Neuronal stem cell (in vitro differentiated cells): Measurements from ENCODE around the gene TIGD7.
A peak's percentile ranks its signal among the peaks of the same experiment; 100 is the strongest.

Source experiments
- DNase-seq: peaks from one replicate; pipeline ENCODE4 v3.0.0-alpha.2; 2013; ENCODE audit warnings: low spot score
- H2AFZ ChIP-seq: one replicate; pipeline ENCODE4 v1.6.1; 2013; ENCODE audit warnings: mild to moderate bottlenecking, low read length, inconsistent platforms
- H2AK5ac ChIP-seq: 2 replicates; pipeline ENCODE4 v1.6.1; 2013; ENCODE audit warnings: low read depth, mild to moderate bottlenecking, inconsistent platforms, low read length, moderate library complexity, mixed read lengths
- H2BK120ac ChIP-seq: 2 replicates; pipeline ENCODE4 v1.6.1; 2013; ENCODE audit warnings: low read depth, mild to moderate bottlenecking, inconsistent platforms, low read length, moderate library complexity, mixed read lengths
- H2BK12ac ChIP-seq: one replicate; pipeline ENCODE4 v1.6.1; 2013; ENCODE audit warnings: low read length, inconsistent platforms
- H2BK15ac ChIP-seq: 2 replicates; pipeline ENCODE4 v1.6.1; 2013; ENCODE audit warnings: mild to moderate bottlenecking, low read length, inconsistent platforms, mixed read lengths
- H2BK5ac ChIP-seq: one replicate; pipeline ENCODE4 v1.6.1; 2013; ENCODE audit warnings: inconsistent platforms, mild to moderate bottlenecking, low read length, moderate library complexity
- H3K14ac ChIP-seq: one replicate; pipeline ENCODE4 v1.6.1; 2013; ENCODE audit warnings: low read length, inconsistent platforms
- H3K18ac ChIP-seq: 2 replicates; pipeline ENCODE4 v1.6.1; 2013; ENCODE audit warnings: low read length, inconsistent platforms
- H3K23ac ChIP-seq: 2 replicates; pipeline ENCODE4 v1.6.1; 2013; ENCODE audit warnings: low read depth, mild to moderate bottlenecking, mixed read lengths, low read length, inconsistent platforms; ENCODE audit not compliant: poor library complexity
- H3K27ac ChIP-seq: replicated peaks from 3 replicates; pipeline ENCODE4 v1.5.1; 2013; ENCODE audit warnings: low read length, inconsistent platforms
- H3K27me3 ChIP-seq, 3 experiments: 2 replicates each; pipeline ENCODE4 v1.6.1; 2013; ENCODE audit warnings: low read length in 3 of 3, mild to moderate bottlenecking in 2 of 3, inconsistent platforms in 1 of 3, low read depth in 1 of 3, mixed read lengths in 1 of 3, moderate library complexity in 1 of 3; ENCODE audit not compliant: control insufficient read depth in 3 of 3, insufficient read depth in 3 of 3
- H3K36me3 ChIP-seq, 2 donors: replicated peaks in 1 of 2; 2 replicates each; pipeline ENCODE4 v1.6.1; 2013; ENCODE audit warnings: low read length in 2 of 2; ENCODE audit not compliant: control insufficient read depth in 2 of 2, insufficient read depth in 2 of 2
- H3K4ac ChIP-seq: 2 replicates; pipeline ENCODE4 v1.6.1; 2013; ENCODE audit warnings: inconsistent platforms, mild to moderate bottlenecking, low read length, moderate library complexity
- H3K4me1 ChIP-seq, 2 donors: 1 replicate in 1 of 2; 2 replicates in 1 of 2; pipeline ENCODE4 v1.6.1; 2013; ENCODE audit warnings: low read length in 2 of 2, low read depth in 1 of 2; ENCODE audit not compliant: control insufficient read depth in 2 of 2, insufficient read depth in 1 of 2
- H3K4me2 ChIP-seq: one replicate; pipeline ENCODE4 v1.6.1; 2013; ENCODE audit warnings: mild to moderate bottlenecking, low read length, inconsistent platforms; ENCODE audit not compliant: insufficient read depth, poor library complexity, severe bottlenecking
- H3K4me3 ChIP-seq, 2 donors: 2 replicates each; pipeline ENCODE4 v1.5.1; 2013; ENCODE audit warnings: low read length in 2 of 2, mild to moderate bottlenecking in 2 of 2, inconsistent platforms in 1 of 2, moderate library complexity in 1 of 2
- H3K79me1 ChIP-seq: one replicate; pipeline ENCODE4 v1.6.1; 2013; ENCODE audit warnings: low read depth, mild to moderate bottlenecking, inconsistent platforms, low read length, moderate library complexity
- H3K9ac ChIP-seq: one replicate; pipeline ENCODE4 v1.6.1; 2013; ENCODE audit warnings: mild to moderate bottlenecking, low read depth, low read length, inconsistent platforms; ENCODE audit not compliant: poor library complexity
- H3K9me3 ChIP-seq, 2 donors: replicated peaks in 1 of 2; 2 replicates each; pipeline versions ENCODE3 to v1.6.1; 2013; ENCODE audit warnings: low read length in 2 of 2, mild to moderate bottlenecking in 2 of 2, inconsistent platforms in 1 of 2, low read depth in 1 of 2, mixed read lengths in 1 of 2, moderate library complexity in 1 of 2; ENCODE audit not compliant: control insufficient read depth in 2 of 2, insufficient read depth in 1 of 2
- H4K8ac ChIP-seq: one replicate; pipeline ENCODE4 v1.6.1; 2013; ENCODE audit warnings: low read depth, mild to moderate bottlenecking, inconsistent platforms, low read length, moderate library complexity
- H4K91ac ChIP-seq: one replicate; pipeline ENCODE4 v1.6.1; 2013; ENCODE audit warnings: low read length, low read depth, mild to moderate bottlenecking, inconsistent platforms; ENCODE audit not compliant: poor library complexity
- WGBS, 2 donors: extraction: QIAGEN DNeasy Blood & Tissue Kit; methylation state at CpG; one replicate each; pipeline ENCODE4 v1.1.7; 2013; ENCODE audit warnings: missing lambda C conversion rate in 2 of 2, mixed read lengths in 1 of 2; ENCODE audit not compliant: insufficient read length in 2 of 2, insufficient replicate concordance in 1 of 2; ENCODE audit errors: extremely low coverage in 2 of 2; 5-methylcytosine and 5-hydroxymethylcytosine counted together

TIGD7 gene

DNA sequence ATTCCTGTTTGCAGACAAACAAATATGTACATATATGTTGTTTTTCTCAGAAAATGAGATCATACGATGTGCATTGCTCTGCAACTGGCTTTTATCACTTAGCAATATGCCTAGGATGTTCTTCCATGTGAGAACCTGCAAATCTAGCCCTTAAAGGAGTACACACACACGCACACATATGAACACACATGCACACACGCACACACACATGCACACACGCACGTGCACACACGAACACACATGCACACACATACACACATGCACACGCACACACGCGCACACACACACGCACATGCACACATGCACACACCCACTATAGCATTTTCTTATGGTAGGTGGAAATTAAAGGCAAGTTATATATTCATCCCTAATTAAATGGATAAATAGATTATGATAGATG lies 42.4 kb upstream of the TIGD7 start:
- Histone ChIP-seq H3K4me2 (no peak overlapping the region), H3K9me3 (peaks cover 0 to 4% of the 10 kb centered on the region in 2 donors), H3K79me1 (no peaks in the 10 kb centered on the region), H2AK5ac (no peak overlapping the region), H4K8ac (no peak overlapping the region), H2BK15ac (no peak overlapping the region), H3K4ac (no peak overlapping the region), H2AFZ (no peak overlapping the region), H3K18ac (no peak overlapping the region), H3K14ac (no peak overlapping the region), H4K91ac (no peak overlapping the region), H3K9ac (no peak overlapping the region), H2BK5ac (no peak overlapping the region), H3K36me3 (no peaks in the 10 kb centered on the region), H3K4me3 (peak overlapping the region in 1 of 2 donors; percentile 75), H3K23ac (no peak overlapping the region), H3K27ac (no peak overlapping the region), H2BK12ac (no peak overlapping the region), H3K27me3 (peaks cover 0 to 4% (median 1%) of the 10 kb centered on the region in 3 experiments), H3K4me1 (no peaks in the 10 kb centered on the region), H2BK120ac (no peak overlapping the region)
- no CpG with 5 or more reads among the region's 10 CpGs for WGBS, 2 donors
- DNase-seq: no peak

DNA sequence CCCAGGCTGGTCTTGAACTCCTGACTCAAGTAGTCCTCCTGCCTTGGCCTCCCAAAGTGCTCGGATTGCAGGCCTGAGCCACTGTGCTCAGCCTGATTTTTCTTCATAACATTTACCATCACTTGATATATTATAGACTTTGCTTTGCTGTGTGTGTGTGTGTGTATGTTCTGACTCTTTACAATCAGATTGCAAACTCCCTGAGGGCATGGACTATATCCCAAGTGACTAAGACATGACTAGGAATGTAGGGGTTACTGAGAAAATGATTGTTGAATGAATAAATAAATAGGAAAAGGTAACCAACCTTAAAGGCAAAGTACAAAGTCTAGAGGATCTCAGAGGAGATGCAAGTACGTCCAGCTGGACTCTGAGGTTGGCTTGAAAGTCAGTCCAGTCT lies 40.8 kb upstream of the TIGD7 start:
- peaks cover 0 to 4% of the 10 kb centered on the region in 2 donors for H3K9me3 ChIP-seq
- H3K4me3 ChIP-seq: no peak overlapping the region
- no peak overlapping the region for H2BK15ac ChIP-seq
- WGBS, 2 donors: no CpG with 5 or more reads among the region's 2 CpGs
- DNase-seq: no peak
- H2BK120ac ChIP-seq: no peak overlapping the region
- no peak overlapping the region for H3K18ac ChIP-seq
- no peak overlapping the region for H3K27ac ChIP-seq
- H4K8ac ChIP-seq: no peak overlapping the region
- H3K23ac ChIP-seq: no peak overlapping the region
- H3K4me2 ChIP-seq: no peak overlapping the region
- no peak overlapping the region for H4K91ac ChIP-seq
- H3K4ac ChIP-seq: no peak overlapping the region
- no peak overlapping the region for H3K9ac ChIP-seq
- no peak overlapping the region for H2AFZ ChIP-seq
- peaks cover 0 to 4% (median 1%) of the 10 kb centered on the region in 3 experiments for H3K27me3 ChIP-seq
- H3K4me1 ChIP-seq: no peaks in the 10 kb centered on the region
- no peaks in the 10 kb centered on the region for H3K36me3 ChIP-seq
- no peaks in the 10 kb centered on the region for H3K79me1 ChIP-seq
- H2BK5ac ChIP-seq: no peak overlapping the region
- no peak overlapping the region for H3K14ac ChIP-seq
- no peak overlapping the region for H2BK12ac ChIP-seq
- no peak overlapping the region for H2AK5ac ChIP-seq

DNA sequence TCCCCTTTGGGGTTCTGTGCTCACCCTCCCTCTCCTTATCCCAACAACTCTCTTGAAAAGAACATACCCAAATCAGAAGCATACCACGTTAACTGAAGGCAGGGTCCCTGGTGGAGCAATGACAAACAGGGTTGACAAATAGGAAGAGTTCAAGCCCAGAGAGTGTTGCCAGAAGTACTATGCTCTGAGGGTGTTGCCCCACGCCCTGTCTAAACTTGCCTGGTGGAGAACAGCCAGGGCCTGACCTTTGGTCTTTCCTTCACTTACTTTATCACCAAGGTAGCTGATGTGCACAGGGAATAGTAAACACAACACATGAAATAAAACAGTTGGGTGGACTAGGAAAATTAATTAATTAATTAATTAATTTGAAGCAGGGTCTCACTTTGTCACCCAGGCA lies 23.4 kb upstream of the TIGD7 start:
- no peak overlapping the region for H4K91ac ChIP-seq
- no peak overlapping the region for H2AFZ ChIP-seq
- H3K27ac ChIP-seq: no peak overlapping the region
- peaks cover 0 to 5% of the 10 kb centered on the region in 2 donors for H3K9me3 ChIP-seq
- H2BK5ac ChIP-seq: no peak overlapping the region
- no peak for DNase-seq
- no peak overlapping the region for H3K4me2 ChIP-seq
- no peak overlapping the region for H3K14ac ChIP-seq
- no peak overlapping the region for H3K9ac ChIP-seq
- H4K8ac ChIP-seq: no peak overlapping the region
- H2BK15ac ChIP-seq: no peak overlapping the region
- no peak overlapping the region for H3K18ac ChIP-seq
- no peak overlapping the region for H3K4me3 ChIP-seq
- H3K36me3 ChIP-seq: no peaks in the 10 kb centered on the region
- WGBS, 2 donors: no CpG with 5 or more reads among the region's 2 CpGs
- no peak overlapping the region for H2BK12ac ChIP-seq
- H2AK5ac ChIP-seq: no peak overlapping the region
- no peaks in the 10 kb centered on the region for H3K79me1 ChIP-seq
- no peak overlapping the region for H3K23ac ChIP-seq
- no peaks in the 10 kb centered on the region for H3K27me3 ChIP-seq
- no peak overlapping the region for H3K4ac ChIP-seq
- no peaks in the 10 kb centered on the region for H3K4me1 ChIP-seq
- no peak overlapping the region for H2BK120ac ChIP-seq

DNA sequence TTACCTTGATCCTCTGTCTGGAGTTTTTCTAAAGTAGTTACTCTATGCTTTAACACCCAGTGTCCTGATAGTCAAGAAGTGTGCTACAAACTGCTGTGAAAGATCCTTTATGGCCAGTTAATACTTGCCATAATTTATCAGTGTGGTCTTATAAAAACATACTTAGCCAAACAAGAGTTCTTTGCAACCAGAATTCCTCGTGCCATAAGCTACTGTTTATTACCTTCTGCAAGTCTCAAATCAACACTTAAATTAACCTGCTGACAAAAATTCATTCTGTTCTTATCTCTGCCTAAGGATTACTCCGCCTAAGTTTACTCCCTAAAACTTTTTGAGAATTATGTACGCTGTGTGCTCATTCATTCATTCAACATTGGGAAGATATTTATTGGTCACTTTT lies 22.9 kb upstream of the TIGD7 start:
- H3K4me2 ChIP-seq: no peak overlapping the region
- H3K79me1 ChIP-seq: no peaks in the 10 kb centered on the region
- WGBS, 2 donors: no CpG with 5 or more reads among the region's 3 CpGs
- peaks cover 0 to 5% of the 10 kb centered on the region in 2 donors for H3K9me3 ChIP-seq
- no peak overlapping the region for H2BK120ac ChIP-seq
- no peak overlapping the region for H3K27ac ChIP-seq
- no peak overlapping the region for H3K14ac ChIP-seq
- H2AFZ ChIP-seq: no peak overlapping the region
- no peaks in the 10 kb centered on the region for H3K36me3 ChIP-seq
- no peaks in the 10 kb centered on the region for H3K4me1 ChIP-seq
- H3K9ac ChIP-seq: no peak overlapping the region
- H2BK15ac ChIP-seq: no peak overlapping the region
- H3K4me3 ChIP-seq: no peak overlapping the region
- H4K91ac ChIP-seq: no peak overlapping the region
- no peak overlapping the region for H2BK5ac ChIP-seq
- H3K4ac ChIP-seq: no peak overlapping the region
- no peak overlapping the region for H4K8ac ChIP-seq
- H2AK5ac ChIP-seq: no peak overlapping the region
- no peak overlapping the region for H3K23ac ChIP-seq
- DNase-seq: no peak
- H3K27me3 ChIP-seq: no peaks in the 10 kb centered on the region
- H2BK12ac ChIP-seq: no peak overlapping the region
- H3K18ac ChIP-seq: no peak overlapping the region
